ENCODE results near the gene EIF5A. TPM values are rescaled to one million over a fixed set of nuclear protein-coding genes. Genes with fewer than 3 reads are reported as not detected.

Gene EIF5A
- total and polyA plus RNA-seq, 8 donors: 86.9 to 438 (median 163) TPM

- no peak overlapping the region for H3K4me3 ChIP-seq
- no peak for TF ChIP-seq POLR2AphosphoS5 (IDR thresholded peaks at IDR 0.05)
- TF ChIP-seq POLR2A (IDR thresholded peaks at IDR 0.05): no peak
- TF ChIP-seq, protein P1, sequence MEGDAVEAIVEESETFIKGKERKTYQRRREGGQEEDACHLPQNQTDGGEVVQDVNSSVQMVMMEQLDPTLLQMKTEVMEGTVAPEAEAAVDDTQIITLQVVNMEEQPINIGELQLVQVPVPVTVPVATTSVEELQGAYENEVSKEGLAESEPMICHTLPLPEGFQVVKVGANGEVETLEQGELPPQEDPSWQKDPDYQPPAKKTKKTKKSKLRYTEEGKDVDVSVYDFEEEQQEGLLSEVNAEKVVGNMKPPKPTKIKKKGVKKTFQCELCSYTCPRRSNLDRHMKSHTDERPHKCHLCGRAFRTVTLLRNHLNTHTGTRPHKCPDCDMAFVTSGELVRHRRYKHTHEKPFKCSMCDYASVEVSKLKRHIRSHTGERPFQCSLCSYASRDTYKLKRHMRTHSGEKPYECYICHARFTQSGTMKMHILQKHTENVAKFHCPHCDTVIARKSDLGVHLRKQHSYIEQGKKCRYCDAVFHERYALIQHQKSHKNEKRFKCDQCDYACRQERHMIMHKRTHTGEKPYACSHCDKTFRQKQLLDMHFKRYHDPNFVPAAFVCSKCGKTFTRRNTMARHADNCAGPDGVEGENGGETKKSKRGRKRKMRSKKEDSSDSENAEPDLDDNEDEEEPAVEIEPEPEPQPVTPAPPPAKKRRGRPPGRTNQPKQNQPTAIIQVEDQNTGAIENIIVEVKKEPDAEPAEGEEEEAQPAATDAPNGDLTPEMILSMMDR (IDR thresholded peaks at IDR 0.05): no peak
- TF ChIP-seq EP300 (IDR thresholded peaks at IDR 0.05): no peak
- no peaks in the 10 kb centered on the region for H3K27me3 ChIP-seq
- DNase-seq: no peak
- 82 to 88% (median 86%) methylated on average over 15 to 16 of the region's 16 CpGs for WGBS, 5 donors
- peaks cover 59 to 83% (median 72%) of the 10 kb centered on the region in 4 donors for H3K36me3 ChIP-seq
- no peak overlapping the region for H3K27ac ChIP-seq
- no peaks in the 10 kb centered on the region for H3K9me3 ChIP-seq
- peaks cover 32 to 39% (median 34%) of the 10 kb centered on the region in 4 donors for H3K4me1 ChIP-seq
- intact Hi-C loops (cut with DNase I; ENCODE audit: low total_unique reads): no loop called here
Observed at GRCh38 chr17:7317161-7317803, 9.9 kb downstream of the EIF5A start.

DNA sequence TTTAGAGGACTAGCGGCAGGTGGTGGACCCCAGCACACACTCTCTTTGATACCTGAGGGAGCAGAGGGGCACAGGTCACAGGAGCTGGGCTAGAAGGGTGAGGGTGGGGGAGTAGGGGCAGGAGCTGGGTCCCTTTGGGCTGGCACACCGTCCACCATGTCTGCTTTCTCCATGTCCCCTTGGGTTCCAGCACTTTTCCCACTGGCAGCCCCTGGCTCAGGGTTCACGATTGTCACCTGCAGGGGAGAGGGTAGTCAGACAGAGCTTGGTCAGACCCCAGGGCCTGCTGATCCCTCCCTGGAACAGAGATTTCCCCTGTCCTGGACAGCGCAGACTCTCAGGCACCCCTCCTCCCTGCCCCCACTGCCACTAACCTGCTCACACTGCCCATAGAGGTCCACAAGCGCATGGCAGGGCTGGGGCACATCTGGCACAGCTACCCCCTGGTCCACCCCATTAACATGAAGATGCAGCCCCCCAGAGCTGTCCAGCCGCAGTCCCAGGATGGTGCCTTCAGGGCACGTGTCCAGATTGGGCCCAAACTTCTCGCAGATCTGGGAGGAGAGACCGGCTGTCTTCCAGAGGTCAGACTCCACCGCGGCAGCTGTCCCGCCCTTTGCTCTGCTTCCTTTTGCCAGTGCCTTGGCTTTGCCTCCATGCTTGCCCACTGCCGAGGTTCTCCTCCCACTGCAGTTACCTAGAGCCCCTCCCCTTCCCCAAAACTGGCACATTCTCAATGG lies 10.9 kb downstream of the EIF5A start:
- Histone ChIP-seq H3K4me3 (no peak overlapping the region), H3K9me3 (no peaks in the 10 kb centered on the region), H3K4me1 (peaks cover 22 to 29% (median 25%) of the 10 kb centered on the region in 4 donors), H3K36me3 (peaks cover 59 to 83% (median 72%) of the 10 kb centered on the region in 4 donors), H3K27me3 (no peaks in the 10 kb centered on the region), H3K27ac (no peak overlapping the region)
- 85 to 93% (median 91%) methylated on average over 13 of the region's 13 CpGs for WGBS, 5 donors
- intact Hi-C loops (cut with DNase I; ENCODE audit: low total_unique reads): no loop called here
- no peak for DNase-seq
- TF ChIP-seq EP300 (IDR thresholded peaks at IDR 0.05): no peak
- no peak for TF ChIP-seq POLR2AphosphoS5 (IDR thresholded peaks at IDR 0.05)
- TF ChIP-seq, protein P1 (IDR thresholded peaks at IDR 0.05): no peak
- TF ChIP-seq POLR2A (IDR thresholded peaks at IDR 0.05): no peak

DNA sequence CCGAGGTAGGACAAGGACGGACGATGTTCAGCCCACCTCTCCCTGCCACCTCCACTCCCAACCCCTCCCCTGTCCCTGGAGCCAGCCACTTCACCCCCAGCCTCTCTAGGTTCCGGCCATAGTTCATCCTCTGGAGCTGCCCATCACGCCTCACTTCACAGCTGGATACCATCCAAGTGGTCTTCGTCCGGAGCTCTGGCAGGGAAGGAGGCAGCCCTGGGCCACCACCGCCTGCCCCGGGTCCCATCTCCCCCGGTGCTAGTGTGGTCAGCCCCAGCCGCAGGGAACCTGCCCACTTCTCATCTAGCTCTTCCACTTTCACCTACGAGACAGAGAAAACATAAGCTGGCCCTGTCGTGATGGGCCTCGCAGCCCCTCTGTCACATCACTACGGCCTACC lies 14.0 kb downstream of the EIF5A start:
- peaks cover 65 to 100% (median 94%) of the 10 kb centered on the region in 4 donors for H3K36me3 ChIP-seq
- intact Hi-C loops (cut with DNase I; ENCODE audit: low total_unique reads): no loop called here
- no peak overlapping the region for H3K4me3 ChIP-seq
- H3K4me1 ChIP-seq: peaks cover 0 to 8% (median 4%) of the 10 kb centered on the region in 4 donors
- no peak for DNase-seq
- 85 to 95% (median 92%) methylated on average over 15 of the region's 15 CpGs for WGBS, 5 donors
- H3K9me3 ChIP-seq: no peaks in the 10 kb centered on the region
- H3K27me3 ChIP-seq: no peaks in the 10 kb centered on the region
- H3K27ac ChIP-seq: no peak overlapping the region
- TF ChIP-seq EP300 (IDR thresholded peaks at IDR 0.05) (no peak), POLR2A (IDR thresholded peaks at IDR 0.05) (no peak), POLR2AphosphoS5 (IDR thresholded peaks at IDR 0.05) (no peak)
- TF ChIP-seq, protein P1 (IDR thresholded peaks at IDR 0.05): no peak

DNA sequence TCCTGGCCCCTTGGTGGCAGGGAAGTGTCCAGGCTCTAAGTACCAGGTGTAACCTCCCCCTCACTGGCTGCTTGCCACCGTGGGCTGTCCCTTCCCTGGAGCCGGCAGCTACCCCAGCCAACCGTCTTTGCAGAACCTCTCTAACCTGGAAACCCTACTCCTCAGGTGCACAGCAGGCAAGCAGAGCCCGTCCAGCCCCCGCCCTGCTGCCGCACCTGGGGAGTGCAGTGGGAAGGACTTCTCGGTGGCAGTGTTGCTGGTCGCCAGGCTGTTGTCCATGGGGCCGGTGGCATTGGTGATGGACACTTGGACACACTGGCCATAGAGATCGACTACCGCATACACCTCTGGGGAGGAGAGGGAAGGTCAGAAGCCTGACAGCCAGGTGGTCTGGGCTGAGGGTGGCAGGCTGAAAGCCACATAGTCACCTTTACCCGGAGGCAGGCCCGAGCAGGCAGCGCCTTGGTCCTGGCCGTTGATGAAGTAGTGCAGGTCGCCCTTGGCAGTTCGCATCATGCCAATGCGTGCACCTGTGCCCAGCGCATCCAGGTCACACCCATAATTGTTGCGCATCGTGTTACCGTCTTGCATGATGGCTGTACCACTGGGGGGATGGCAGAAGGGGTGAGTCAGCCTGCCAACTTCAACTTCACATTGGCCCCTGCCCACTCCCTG lies 15.2 kb downstream of the EIF5A start:
- Histone ChIP-seq H3K4me3 (no peak overlapping the region), H3K9me3 (no peaks in the 10 kb centered on the region), H3K4me1 (peaks cover 0 to 11% (median 7%) of the 10 kb centered on the region in 4 donors), H3K36me3 (peaks cover 57 to 95% (median 90%) of the 10 kb centered on the region in 4 donors), H3K27me3 (no peaks in the 10 kb centered on the region), H3K27ac (no peak overlapping the region)
- no peak for DNase-seq
- TF ChIP-seq, protein P1 (IDR thresholded peaks at IDR 0.05): no peak
- TF ChIP-seq EP300 (IDR thresholded peaks at IDR 0.05) (no peak), POLR2A (IDR thresholded peaks at IDR 0.05) (no peak), POLR2AphosphoS5 (IDR thresholded peaks at IDR 0.05) (no peak)
- 88 to 94% (median 90%) methylated on average over 17 to 22 of the region's 22 CpGs for WGBS, 5 donors
- intact Hi-C loops (cut with DNase I; ENCODE audit: low total_unique reads): no loop called here
